Femur (tissue), 1 donor: ENCODE data around the gene LHCGR.
"Not testable (repeated sequence)": the region's sequence is repeated elsewhere in the genome, so short reads cannot be mapped to it uniquely, and the experiment has no call there.

Source experiments
- DNase-seq: peaks from one replicate; pipeline ENCODE4 v3.0.0-alpha.2; 2017

Gene LHCGR

GRCh38 chr2:48755473-48755872, at the start of gene LHCGR:
Gene LHCGR, minus strand, starts transcription at chr2:48755724. Its CDS starts 53 bp downstream, at chr2:48755671.
- DNase-seq: peak; percentile 32

DNA sequence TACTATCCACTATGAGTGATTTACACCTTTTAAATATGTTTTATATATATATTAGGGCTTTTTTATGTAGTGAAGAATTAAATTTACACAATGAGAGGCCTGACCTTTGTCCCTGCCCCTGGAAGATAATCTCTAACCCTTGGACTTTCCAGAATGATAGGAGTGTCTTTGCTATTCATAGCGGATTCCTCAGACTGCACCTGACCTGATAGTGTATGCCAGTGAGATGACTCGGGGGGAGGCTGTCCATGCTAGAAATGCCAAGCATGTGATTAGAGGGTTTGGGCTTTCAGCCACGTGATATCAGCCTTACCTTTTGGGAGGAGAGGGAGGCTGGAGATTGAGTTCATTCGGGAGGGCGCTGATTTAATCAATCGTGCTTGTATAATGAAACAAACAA, 44.1 kb upstream of the LHCGR start:
- no peak for DNase-seq

DNA sequence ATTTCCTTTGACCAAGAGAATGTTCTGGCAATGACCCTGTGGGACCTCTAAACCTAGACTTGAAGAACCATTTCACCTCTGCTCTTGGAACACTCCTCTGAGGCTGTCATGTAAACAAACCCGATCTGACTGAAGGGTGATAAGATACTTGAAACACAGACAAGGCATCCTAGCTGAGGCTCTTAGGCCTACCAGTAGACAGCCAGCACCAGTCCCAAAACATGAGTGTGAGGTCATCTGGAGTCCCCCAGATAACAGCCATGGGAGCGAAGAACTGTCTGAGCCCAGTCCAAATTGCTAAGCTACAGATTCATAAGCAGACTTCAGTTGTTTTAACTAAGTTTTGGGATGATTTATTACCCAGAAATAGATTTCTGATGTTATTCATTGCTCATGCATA, 39.5 kb upstream of the LHCGR start:
- no peak for DNase-seq

- no peak for DNase-seq
These were observed 38.1 kb upstream of the LHCGR start for GRCh38 chr2:48793671-48794070.

DNA sequence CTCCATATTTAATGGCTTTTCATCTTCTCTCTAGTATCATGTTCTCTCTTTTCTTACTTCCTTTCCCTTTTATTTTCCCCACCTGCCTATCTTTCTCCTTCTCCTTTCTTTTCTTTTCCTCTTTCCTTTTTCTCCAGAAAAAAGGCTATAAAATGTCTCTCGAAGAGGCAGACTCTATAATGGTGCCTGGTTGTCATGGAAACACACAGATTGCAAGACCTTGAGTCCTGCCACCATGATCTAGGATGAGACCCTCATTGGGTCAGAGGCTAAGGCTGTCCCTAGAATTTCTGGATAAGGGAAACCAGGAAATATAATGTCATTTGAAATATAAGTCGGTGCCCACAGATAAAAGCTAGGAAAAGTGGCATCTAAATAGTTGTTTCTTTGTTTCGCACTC, 36.5 kb upstream of the LHCGR start:
- no peak for DNase-seq

DNA sequence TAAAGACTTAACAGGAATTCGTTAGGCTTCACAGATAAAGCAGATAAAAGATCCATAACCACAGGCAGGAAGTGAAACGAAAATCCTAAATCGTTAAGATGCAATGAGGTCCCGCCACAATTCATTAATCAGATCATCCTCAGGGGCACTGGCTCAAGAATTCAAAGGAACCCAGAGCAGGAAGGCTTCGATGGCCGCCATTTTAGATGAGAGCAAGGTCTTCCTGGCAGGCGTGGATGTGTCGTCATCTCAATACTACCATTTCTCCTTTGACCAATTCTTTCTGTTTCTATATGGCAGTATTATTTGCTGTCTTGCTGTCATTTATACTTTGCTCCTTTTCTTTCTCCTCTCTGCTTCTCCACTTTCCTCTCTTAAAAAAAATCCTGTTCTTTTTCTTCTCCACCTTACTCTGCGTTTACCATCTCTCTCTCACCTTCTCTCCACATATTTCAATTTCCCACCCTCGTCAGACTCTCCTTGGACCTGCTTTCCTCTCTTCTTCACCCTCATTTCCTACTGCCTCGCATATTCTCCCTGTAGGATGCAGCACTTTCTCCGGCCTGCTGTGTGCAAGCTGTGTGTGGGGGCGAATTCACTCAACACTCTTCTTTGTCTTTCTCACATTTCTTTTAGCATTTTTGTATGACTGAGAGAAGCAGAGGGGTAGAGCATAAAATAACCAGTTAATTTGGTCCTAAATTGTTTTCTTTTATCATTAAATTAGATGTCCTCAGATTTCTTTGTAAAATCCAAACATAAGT, 35.1 kb upstream of the LHCGR start:
- no peak for DNase-seq

DNA sequence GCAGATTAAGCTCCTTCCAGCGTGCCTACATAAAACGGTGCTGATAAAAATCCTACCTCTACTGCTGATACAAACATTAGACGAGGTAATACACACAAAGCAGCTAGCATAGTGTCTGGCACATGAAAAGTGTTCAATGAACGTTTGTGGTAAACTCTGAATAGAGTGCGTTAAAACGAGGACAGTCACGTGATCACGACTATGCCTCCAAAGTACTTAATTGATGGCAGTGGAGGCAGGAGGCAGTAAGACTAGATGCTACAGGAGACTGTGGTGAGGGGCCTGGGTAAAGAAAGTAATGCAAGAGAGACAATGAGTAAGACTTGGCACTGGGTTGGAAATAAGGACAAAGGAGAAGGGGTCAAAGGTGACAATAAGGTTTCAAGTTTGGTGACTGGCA, 32.1 kb upstream of the LHCGR start:
- no peak for DNase-seq

DNA sequence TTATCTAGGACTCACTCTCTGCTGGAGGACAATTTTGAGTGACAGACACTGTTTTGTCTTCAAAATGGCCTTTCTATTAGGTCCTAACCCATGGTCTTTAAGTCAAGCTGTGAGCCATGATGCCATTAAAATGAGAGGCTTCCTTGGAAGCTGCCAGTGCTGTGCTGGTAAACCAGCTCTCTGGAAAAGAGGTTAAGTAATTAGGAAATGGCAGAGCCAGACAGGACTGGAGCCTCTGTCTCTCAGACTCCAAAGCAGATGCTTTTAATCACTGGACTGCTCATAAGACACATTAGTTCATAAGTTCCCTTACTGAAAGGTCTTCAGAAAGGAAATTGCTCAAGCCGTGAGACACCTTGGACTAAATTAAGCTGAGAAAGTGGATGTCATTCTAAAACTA, 25.8 kb upstream of the LHCGR start:
- no peak for DNase-seq

DNA sequence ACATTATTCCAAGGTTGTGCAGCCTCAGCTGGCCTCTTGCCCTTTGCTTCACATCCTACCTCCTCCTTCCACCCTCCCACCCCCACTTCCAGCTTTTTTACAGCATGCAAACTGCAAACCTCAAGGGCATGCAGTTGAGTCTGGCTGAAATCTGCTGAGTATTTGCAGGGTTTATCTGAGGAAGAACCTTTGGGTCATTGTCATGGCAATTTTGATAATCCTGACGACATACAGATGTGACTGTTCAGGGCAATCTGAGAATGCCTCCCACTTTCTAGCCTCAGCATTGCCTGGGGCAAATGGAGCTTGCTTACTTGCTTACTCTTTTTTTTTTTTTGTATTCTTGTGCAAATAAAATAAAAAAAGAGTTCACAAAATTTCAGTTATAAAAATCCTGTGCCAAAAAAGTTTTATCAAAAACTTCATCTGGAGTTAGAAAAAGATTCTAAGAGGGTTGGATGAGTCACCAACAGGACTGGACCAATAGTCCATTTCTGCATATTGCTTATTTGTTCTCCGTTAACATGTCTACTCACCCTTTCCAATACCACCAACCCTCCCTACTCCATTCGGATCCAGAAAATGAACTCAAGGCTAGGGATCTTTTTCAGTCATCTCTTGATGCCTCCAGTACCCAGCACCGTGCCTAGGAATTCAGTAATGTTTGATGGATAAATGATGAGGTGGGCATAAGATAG, 23.6 kb upstream of the LHCGR start:
- no peak for DNase-seq

DNA sequence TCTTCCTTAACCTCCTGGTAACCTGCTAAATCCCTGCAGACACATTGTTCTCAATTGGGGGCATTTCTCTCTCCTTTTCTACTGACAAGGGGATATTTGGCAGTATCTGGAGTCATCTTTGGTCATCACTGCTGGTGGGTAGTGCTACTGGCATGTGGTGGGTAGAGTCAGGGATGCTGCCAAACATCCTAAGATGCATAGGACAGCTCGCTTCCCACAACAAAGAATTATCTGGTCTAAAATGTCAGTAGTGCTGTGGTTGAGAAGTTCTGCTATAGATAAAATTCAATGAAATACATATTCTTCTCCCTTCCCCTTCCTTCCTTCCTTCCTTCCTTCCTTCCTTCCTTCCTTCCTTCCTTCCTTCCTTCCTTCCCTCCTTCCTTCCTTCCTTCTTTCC, 18.7 kb upstream of the LHCGR start:
- DNase-seq: no peak

DNA sequence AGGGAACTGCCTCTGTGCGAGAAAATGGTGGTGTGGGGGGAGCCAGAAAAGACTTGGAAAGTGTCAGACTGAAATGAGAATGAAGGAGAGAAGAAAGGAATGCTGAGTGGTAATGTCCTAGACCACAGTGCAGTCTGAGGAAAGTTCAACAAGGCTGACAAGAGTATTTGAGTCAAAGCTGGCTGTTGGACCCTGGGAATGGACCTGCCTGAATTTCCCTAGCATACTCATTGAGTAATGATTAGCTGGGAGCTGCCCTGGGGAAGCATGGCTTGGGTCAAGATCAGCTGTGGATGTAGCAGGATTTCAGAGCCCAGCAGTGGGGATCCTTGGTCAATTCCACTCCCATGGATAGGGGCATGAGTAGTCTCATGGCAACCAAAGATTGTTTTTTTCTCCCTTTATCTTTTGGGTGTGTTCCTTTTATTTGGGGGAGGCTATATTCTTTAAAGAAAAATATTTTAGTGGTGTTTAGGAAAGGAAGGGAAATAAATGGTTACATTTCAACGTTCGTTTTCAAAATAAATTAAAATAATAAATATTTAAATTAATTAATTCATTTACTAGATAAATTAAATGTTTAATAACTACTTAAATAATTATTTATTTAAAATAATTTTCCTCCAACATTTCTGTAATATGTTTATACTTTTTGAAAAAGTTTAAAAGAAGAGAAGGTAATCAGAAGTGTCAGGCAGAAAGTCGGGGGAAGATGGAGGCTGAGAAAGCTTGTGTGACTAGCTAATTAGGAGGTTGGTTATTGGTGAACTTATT, 15.9 kb upstream of the LHCGR start:
- no peak for DNase-seq

DNA sequence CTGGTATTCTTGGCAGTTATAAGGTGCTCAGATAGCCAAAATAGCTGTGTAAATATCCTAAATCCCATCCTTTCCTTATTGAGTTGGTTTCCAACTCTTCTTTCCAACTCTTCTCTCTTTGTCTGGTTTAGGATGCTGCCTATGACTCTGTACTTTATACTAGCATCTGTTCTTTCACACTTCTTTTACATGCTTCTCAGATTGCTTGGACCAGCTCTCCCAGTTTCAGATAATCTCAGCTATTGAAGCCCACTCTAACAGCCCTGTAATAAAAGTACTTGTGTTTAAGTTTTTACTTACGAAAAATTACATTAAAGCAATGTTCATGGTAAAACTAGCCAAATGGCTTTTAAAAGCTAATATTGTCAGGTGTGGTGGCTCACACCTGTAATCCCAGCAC, 14.7 kb upstream of the LHCGR start:
- DNase-seq: no peak

DNA sequence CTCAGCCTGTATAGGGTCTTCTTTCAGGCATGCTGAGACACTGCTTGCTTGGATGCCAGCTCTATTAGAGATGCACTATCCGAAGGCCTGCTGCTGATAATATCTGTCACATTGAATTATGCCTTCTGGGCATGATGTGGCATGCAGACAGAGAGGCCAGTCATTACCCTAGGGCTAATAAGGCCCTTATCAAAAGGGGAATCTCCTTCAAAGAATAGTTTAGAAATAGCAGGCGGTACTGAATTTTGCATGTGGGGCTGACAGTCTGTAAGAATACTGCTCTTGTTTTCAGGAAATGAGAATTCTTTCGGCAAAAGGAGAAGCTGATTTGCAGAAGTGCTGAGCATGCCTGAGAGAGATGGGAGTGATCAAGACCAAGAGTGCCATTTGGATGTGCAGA, 13.1 kb upstream of the LHCGR start:
- DNase-seq: no peak

DNA sequence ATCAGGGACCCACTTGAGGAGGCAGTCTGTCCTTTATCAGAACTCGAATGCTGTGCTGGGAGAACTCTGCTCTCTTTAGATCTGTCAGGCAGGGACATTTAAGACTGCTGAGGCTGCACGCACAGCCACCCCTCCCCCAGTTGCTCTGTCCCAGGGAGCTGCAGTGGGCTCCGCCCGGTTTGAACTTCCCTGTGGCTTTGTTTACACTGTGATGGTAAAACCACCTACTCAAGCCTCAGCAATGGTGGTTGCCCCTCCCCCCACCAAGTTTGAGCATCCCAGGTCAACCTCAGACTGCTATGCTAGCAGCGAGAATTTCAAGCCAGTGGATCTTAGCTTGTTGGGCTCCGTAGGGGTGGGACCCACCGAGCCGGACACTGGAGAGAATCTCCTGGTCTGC, 11.8 kb upstream of the LHCGR start:
- no peak for DNase-seq

DNA sequence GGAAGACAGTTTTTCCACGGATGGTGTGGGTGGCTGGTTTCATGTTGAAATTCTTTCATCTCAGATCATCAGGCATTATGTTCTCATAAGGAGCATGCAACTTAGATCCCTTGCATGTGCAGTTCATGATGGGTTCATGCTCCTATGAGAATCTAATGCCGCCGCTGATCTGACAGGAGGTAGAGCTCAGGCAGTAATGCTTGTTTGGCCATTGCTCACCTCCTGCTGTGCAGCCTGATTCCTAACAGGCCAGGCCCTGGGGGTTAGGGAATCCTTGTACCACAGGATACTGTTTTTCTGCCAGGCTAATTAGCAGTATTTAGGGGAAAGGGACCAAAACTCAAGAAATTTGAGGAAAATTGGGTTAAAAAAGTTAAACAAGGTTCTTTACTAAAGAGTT, 5.3 kb upstream of the LHCGR start:
- no peak for DNase-seq

- no peak for DNase-seq
These were observed 4.2 kb upstream of the LHCGR start for GRCh38 chr2:48759682-48760081.

DNA sequence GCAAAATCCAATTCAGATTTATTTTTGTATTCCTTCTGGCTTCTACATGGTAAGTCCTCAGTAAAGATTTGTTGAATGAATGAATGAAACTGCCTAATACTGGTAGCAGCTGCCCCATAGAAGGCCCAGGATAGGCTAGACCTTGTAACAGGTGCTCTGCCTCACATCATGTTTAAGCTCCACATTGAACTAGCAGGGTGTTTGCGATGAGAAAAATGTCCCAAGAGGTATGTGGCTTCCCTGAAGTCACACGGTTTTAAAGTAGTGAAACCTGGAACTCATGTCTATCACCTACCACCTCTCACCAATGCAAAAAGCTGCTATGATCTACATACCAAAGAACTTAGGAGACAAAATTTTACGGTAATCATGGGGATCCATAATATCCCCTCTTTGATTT, 765 bp upstream of the LHCGR start:
- DNase-seq: no peak

- DNase-seq: peak; percentile 21
These were observed 650 bp downstream of the LHCGR start for GRCh38 chr2:48754874-48755273.

GRCh38 chr2:48753228-48753627, 2.3 kb downstream of the LHCGR start:
- DNase-seq: no peak

GRCh38 chr2:48750128-48750739, 5.3 kb downstream of the LHCGR start:
- no peak for DNase-seq

GRCh38 chr2:48749291-48750127, 6.0 kb downstream of the LHCGR start:
- no peak for DNase-seq

DNA sequence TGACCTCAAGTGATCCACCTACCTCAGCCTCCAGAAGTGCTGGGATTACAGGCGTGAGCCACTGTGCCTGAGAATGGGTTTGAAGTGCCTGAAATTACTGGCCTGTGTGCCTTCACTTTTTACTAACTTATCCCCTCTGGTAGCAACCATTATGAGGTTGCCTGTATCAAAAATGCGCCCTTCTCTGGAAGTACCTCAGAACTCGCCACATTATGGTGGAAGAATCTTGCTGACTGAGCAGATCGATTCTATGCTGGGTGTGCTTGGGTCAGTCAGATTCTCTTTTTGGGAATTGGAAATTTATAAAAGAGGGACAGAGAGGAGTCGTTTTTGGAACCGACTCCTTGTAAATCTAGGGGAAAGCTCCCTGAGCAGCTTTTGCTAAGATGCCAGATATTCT, 8.2 kb downstream of the LHCGR start:
- no peak for DNase-seq

- DNase-seq: not testable (repeated sequence)
These were observed 16.3 kb downstream of the LHCGR start for GRCh38 chr2:48739236-48739635.
